ENCODE measurements around the gene MTHFD1L.
"Not testable (repeated sequence)": the region's sequence is repeated elsewhere in the genome, so short reads cannot be mapped to it uniquely, and the experiment has no call there.

The MTHFD1L gene

DNA sequence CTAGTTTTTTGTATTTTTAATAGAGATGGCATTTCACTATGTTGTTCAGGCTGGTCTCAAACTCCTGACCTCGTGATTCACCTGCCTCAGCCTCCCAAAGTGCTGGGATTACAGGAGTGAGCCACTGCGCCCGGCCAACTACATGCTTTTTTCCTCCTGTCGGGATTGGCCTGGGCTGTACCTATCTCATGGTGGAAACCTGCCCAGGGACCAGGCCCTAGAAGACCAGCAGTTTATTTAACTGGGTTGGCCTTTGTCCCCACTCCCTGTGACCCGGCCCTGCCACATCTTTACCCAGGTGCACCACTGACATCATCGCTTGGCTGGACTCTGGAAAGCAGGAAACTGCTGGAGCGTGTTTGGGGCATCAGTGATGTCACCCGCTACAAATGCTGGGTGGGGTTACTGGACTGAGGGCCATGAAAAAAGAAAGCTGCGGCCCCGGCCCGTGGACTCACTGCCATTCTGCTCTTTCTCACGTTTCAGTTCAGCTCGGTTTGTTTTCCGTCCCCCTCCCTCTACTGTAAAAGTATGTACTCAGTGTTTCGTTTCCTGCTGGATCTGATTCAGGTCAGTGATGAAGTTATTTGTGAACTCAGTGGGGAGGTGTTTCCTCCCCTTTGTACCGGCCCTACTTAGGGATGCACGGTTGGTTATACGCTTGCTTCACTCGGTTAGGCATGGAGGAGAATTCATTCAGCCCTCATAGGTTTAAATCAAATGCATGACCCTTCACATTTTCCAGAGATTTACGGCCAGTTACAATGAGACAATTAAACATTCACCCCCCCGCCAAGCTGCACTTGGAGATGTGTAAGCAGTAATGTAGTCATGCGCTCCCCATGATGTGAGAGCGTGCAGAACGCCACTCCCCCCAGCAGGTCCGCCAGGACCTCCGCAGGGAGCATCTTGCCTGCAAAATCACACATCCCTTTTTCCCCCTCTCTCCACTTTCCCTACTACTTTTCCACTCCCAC is 179.3 kb downstream of the MTHFD1L start:
- DNase-seq: no peak

DNA sequence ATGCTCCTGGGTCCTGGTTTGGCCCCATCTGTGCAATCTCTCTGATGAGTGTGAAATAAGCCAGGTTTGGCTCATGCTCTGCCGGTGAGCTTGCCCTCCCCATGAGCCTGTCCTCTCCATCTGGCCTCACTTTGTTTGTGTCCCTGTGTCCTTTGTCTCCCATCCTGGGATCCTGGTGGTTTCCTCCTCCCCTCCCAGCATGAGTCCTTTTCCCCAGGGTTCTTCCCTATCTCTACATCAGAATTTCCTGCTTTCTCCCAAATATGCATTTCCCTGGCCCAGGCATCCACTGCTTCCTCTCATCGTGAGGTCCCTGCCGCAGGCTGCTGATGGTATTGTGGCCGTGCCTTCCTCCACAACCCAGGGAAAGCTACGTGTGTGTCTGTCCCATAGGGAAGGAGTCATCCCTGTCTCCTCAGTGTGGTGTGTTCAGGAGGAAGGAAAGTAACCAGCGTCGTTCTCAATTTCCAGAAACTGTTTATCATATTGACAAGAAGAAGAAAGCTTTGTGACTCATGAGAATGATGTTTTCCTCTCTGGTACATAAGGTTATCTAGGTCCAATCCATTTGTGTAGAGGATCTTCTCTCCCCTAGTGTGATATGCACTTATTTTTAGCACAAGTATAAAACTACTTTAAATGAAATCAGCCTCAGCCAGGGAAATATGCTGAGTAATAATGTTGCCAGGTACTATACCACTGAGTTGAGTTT is 180.2 kb downstream of the MTHFD1L start:
- not testable (repeated sequence) for DNase-seq

DNA sequence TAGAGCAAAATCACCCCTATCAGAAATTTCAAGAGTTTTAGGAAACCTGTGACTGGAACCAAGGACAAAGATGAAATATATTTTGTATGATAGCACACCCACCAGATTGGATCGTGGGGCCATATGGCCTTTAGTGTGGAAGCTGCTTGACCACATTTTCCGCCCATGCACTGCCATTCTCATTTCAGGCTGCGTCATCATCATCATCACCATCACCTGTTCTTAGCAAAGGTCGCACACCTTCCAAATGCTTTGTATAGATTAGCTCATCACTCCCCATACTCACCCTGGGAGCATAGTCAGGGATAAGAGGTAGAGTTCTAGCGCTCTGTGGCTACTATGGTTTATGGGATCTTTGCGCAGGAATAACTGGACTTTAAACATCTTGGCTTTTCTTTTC is 185.7 kb downstream of the MTHFD1L start:
- DNase-seq: no peak

DNA sequence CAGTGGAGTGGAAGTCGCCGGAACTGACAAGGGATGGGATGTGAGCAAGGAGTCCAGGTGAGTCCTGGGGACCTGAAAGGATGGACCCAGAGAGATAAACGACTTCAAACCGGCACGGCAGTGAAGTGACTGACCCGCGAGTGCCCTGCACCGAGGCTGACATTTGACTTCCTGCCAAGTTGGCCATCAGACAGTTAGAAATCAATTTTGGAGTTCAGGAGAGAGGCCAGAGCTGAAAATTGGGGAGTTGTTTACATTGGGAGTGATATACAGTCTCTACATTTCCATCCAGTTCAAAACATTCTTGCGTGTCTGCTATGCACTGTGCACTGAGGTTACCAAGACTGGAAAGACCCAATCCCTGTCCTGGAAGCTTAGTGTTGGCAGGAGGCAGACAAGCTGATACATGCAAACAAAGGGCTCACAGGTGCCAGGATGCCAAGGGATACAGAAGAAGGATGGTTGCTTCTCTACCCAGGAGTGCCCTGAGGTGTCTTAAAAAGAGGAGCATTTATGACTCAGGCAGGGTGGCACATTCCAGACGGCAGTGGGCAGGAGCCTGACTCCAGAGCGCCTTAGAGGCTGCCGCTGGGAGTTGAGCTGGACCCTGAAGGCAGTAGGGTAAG is 186.6 kb downstream of the MTHFD1L start:
- DNase-seq: no peak

DNA sequence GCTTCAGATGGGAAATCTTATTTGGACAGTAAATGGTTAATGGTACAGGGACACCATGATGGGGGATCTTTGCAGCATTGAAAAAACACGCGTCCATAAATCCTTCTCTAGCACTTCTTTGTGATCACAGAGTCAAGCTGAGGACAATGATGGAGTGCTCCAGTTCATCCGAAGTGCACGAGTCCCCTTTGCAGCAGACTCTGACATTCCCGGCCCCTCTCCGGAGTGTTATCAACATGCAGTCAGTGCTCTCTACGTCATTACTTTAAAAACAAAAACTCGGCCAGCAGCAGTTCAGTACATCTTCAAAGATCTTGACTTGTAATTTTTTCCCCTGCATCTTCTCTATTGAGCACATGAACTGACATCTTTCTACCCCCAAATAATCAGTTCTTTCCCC is 188.8 kb downstream of the MTHFD1L start:
- DNase-seq: no peak

DNA sequence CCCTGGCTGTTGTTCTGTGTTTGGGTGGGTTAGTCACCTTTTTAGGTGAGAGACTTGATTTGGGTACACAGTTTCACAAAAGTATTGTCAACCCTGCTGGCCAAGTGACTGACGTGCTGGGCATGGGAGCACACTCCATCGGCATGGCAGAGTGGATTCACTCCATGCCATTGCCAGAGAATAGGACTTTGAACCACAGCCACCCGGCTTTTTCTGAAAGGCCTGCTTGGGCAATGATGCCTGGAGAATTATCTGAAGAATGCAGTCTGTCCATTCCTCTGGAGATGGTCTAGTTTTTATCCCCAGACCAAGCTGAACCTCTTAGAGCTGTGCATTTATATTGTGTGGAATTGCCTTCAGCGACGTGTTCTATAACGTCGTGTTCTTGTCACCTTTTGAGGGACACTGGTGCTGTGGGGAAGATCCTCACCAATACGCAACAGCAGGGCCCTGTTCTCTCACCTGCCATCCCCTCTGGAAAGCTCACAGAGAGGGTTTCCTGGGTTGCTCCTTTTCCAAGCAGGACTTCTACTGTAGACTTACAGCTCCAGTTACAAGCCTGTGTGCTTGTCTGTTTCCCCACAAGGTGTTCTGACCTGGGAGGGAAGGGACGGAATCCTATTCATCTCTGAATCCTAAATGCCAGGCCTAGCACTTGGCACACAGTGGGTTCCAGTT is 190.9 kb downstream of the MTHFD1L start:
- no peak for DNase-seq

DNA sequence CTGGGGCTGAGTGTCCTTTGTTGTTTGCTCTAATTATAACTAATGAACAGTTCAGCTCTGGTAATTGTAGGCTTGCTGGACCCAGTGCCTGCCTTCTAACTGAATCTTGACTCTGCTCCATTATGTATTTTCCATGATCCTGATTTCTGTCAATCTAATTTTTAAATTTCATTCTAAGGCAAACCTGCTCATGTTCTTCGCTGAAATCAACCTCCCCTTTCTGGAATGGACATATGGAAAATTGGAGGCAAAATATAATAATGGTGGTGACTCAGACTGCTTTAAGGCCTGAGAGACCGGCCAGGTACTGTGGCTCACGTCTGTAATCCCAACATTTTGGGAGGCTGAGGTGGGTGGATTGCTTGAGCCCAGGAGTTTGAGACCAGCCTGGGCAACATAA is 191.6 kb downstream of the MTHFD1L start:
- no peak for DNase-seq

DNA sequence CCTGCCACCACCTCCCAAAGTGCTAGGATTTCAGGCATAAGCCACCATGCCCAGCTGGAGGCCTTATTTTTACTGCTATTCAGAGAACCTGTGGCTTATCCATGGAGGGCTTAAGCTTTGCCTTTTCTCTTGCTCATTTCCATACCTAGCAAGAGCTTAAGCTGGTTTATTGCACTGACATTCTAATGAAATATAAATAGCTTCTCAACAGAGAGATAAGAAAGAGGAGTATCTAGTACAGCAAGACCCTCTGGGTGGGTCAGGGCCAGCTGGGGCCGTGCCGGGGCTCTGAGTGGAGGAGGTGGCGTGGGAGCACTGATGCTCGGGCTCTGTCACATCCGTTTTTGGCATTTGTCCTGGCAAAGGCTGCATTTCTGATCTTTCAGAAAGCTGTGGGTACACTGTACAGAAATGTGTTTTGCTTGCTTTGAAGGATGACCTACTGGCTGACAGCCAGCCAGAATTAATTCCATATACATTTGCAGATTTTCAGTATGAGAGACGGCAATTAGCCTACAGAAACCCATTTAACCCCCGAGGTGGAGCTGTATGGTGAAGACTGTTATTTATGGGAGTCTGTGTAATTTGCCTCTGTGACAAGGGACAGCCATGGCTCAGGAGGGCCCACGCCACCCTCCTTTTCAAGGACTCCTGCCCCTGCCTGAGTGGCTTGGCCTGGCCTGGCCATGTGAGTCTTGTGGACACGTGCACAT is 192.7 kb downstream of the MTHFD1L start:
- DNase-seq: no peak

DNA sequence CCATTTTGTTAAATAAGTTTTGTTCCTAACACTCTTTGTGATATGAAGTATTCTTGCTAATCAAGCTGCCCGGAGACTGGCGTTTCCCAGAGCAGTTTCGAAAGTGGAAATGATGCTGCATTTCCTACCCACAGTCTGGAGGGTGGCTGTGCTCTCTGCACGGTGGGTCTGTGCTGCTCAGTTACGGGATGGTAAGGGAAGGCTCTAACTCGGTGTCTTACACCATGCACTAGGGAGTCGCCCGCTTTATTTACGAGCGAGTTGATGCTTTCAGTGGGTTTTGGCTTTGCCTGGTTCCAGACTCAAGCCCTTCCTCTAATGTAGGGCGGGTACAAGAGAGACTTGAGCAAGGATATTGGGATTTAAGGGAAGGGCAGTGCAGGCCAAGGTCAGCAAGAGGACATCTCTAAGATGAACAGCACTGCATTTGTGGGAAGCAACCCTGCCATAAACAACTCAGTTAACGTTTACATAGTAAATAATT is 194.2 kb downstream of the MTHFD1L start:
- DNase-seq: no peak

DNA sequence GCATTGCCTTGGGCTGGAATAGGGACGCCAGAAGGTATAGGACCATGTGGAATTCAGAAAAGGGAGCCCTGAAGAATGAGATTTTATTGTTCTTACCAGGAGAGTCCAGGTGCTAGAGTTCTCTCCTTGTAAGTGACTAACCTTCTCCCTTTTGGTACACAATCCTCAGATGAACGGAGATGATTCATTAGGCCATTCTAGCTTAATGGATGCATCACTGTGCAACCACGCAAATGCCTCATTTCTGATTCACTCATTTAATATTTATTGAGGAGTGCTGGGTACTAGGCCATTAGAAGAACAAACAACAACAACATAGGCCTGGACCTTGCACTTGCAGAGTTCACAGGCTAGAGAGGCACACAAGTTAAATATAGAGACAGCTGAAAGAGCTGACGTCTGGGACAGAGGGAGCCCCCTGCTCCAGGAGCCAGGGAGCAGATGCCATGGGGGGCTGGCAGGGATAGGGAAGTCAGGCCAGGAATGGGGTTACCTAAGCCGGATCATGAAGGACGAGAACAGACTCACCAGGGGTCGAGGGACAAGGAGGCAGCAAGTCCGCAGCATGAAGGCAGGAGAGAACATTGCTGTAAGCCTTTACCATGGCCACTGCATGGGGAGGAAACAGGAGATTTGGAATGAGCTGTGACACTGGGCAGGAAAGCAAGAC is 194.7 kb downstream of the MTHFD1L start:
- DNase-seq: no peak

DNA sequence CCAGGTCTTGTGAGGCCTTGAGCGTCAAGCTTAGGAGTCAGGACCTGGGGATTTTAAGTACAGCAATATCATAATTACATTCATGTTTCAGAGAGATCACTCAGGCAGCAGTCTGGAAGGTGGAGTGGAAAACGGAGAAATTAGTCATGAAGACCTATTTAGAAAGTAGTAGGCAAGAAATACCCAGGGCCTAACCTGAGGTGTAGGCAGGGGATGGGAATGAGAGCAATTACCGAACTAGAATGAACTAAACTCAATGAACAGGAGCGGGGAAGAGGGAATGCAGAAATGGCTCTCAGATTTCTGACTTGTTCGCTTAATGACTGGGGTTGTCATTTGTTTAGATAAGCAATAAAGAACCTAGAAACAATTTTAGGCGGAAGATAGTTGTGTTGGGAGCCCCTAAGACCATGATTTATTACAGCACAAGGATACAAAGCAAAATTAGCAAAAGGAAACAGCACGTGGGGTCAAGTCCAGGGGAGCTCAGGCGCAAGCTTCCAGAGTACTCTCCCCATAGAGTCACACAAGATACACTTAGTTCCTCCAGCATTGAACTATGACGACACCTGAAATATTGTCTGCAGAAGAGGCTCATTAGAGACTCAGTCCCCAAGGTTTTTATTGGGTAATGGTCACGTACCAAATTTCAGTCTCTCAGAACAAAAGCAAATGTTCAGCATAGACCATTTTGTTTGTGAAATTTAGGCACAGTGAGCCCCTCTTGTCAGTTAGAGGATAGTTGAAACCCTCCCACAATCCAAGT is 195.4 kb downstream of the MTHFD1L start:
- no peak for DNase-seq

DNA sequence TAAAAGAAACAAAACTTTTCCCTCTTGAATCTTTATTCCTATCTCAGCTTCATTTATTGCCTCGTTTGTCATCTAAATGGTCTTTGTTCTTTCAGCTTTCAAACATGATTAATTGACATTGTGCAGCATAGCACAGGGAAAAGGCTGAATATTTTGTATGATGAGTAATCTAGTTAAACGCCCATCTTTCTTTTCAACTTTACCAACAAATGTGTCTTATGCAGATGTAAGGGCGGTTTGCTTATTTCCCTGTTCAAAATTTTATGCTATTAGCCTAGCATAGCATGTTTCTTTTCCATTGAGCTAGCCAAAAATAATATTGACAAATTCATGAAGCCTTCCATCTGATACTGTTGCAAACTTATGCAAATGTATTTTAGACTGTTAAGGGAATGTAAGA is 197.8 kb downstream of the MTHFD1L start:
- no peak for DNase-seq

DNA sequence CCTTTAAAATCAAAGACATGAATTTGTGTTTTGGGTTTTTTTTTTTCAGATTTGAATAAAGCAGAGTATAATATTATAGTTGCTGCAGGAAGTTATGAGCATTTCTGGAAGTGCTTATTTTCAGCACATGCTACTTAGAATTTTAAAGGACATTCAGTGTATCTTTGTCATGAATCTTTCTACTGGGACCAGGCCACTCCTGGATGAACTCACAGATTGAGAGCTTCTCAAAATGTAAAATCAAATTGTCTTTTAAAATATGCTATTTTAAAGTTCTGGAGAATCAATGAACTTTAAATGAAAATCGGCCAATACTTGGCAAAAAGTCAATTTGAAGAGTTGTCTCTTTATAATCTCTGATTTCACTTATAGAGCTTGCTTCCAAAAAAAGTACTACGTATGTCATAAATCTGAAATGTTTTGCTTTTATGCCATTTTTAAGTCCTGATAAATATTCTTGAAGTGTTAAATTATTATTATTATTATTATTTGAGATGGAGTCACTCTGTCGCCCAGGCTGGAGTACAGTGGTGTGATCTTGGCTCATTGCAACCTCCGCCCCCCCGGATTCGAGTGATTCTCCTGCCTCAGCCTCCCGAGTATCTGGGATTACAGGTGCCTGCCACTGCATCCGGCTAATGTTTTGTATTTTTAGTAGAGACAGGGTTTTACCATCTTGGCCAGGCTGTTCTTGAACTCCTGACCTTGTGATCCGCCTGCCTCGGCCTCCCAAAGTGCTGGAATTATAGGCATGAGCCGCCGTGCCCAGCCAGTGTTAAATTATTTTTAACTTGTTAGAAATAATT is 198.5 kb downstream of the MTHFD1L start:
- no peak for DNase-seq

DNA sequence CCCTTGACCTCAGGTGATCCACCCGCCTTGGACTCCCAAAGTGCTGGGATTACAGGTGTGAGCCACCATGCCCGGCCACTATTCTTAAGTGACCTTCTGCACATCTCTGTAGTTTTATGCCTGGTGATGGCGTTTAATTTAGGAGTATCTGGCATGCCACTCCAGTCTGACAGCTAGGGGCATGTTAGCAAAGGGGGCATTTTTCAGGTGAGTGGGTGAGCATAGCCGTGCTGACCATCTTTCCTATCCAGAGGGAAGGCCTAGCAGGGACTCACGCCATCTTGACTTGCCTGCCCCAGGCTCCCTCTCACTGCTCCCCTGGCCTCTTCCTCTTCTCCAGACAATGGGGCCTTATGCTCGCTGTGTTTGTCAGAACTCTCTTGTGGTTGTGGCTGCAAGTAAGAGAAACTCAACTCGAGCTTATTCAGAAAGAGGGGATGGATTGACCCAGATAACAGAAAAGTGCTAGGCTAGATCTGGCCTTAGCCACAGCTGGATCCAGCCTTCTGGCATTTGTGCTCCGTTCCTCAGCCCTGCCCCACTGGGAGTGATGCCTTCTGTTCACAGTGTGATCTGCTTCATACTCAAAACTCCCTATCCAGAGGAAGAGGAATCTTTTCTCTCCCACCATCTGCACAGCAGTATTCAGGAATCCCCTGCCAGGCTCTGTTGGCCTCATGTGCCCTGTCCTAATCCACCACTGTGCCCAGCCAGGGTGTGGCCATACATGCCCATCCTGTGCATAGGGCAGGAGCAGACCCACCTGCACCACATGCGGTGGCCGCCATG is 199.7 kb downstream of the MTHFD1L start:
- no peak for DNase-seq

DNA sequence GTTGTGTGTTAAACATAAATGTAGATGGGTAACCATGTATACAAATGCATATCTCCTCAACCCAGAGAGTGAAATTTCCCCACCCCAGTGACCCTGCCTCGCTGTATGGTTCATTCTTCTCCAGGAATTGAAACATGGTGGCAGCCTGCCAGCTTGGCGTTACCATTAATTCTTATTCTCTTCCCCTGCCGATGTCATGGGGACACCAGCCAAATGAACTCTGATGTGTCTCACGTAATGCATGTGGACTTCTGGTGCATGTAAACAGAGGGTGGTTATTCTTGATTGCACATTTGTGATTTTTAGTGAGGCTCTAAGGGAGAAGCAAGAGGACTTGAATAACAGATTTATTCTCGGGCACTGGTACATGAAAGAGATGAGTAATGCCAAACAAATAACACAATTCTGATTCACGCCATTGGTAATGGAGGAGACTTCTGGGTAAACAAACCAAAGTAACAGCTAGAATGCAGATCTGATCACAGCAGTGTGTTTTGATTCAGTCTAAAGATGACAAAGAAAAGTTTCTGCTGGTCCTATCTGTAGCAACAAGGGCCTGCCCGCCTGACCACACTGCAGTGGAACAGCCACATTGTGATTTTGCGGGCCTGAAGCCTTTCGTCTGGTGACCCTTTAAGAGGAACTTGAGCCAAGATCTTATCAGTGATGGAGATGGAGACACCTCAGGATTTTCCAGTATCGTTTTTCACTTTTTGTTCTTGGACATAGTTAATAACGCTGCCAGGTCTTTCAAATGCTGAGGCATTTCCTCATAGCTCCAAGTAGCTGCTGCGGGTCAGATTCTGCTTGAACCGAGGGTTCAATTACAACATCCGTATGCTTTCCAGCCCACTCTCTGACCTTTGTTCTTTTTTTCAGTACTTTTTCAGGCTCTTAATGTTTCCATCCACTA is 202.4 kb downstream of the MTHFD1L start:
- no peak for DNase-seq

DNA sequence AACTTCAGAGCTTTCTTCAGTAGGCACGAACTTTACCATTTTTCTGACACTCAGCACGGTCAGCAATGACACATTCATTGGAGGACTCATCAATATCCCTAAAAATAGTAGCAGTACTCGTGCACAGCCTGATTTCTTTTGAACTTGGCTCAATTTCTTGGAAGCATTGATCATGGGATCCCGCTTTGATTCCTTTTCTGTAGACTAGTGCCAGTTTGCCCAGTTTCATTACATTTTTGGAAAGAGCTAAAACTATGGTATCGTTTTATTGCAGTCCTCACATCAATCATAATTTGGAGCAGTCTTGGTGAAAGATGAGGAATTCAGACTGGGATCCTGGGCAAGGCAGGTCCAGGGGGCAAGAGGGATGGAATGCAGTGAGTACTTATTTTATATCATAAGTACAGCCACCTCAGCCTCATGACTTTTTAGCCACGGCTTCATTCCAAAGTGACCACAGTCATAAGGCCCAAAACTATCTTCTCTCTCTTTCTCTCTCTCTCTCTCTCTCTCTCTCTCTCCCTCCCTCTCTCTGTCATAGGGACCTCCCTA is 203.3 kb downstream of the MTHFD1L start:
- no peak for DNase-seq

DNA sequence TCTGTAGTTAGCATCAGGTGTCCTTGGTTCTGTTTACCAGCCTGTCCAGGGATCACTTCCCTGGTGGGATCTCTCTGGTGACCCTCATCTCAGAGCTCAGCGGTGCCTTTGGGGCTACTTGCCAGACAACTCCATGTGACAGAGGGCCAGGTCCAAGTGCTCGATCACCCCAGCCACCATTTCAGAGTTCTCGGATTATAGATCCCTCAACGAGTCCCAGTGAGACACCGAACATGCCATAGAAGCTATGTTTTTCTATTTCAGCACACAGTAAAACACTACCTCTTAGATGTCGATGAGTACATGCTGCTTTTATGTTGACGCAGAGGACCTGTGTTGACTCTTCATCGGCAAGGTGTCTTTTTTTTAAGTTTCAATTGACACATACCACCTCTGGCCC is 204.1 kb downstream of the MTHFD1L start:
- DNase-seq: no peak

DNA sequence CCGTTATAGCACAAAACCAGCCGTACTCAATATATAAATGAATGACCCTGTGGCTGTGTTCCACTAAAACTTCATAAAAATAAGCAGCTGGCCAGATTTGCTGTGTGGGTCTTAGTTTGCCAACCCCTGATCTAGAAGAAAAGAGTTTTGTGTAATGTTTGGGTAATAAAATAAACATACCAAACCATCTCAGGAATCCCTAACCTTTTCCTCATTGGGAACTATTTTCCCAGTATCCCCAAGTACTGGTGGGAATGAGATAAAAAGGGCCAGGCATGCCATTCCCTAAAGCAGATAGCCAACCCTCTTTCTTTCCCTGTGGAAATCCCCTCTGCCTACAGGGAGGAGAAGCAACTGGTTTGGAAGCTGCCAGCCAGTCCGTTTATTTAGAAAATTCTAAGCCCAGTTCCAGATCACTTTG is 205.1 kb downstream of the MTHFD1L start:
- no peak for DNase-seq

Data from activated gamma-delta T cell (primary cell).